GM23248 (cell line): ENCODE results near the gene FARP2. TPM values are rescaled to one million over a fixed set of nuclear protein-coding genes. Genes with fewer than 3 reads are reported as not detected.

Experiments
- DNase-seq: peaks from one replicate; pipeline ENCODE4 v3.0.0-alpha.2; 2015
- H2AFZ ChIP-seq: fragments of 200-600 bp; sonication (generic); 2 replicates; pipeline ENCODE4 v1.6.1; 2016; ENCODE audit warnings: antibody characterized with exemption
- H3F3A ChIP-seq: fragments of 200-600 bp; sonication (generic); 2 replicates; pipeline ENCODE4 v1.6.1; 2016; ENCODE audit warnings: mild to moderate bottlenecking, antibody characterized with exemption, mixed run types; ENCODE audit not compliant: insufficient read depth
- H3K27ac ChIP-seq: fragments of 200-600 bp; sonication (generic); 2 replicates; pipeline ENCODE4 v1.5.1; 2016; ENCODE audit warnings: mild to moderate bottlenecking
- H3K27me3 ChIP-seq: fragments of 200-600 bp; sonication (generic); replicated peaks from 2 replicates; pipeline ENCODE4 v1.6.1; 2016; ENCODE audit warnings: mild to moderate bottlenecking; ENCODE audit not compliant: insufficient read depth
- H3K36me3 ChIP-seq: fragments of 200-600 bp; sonication (generic); 2 replicates; pipeline ENCODE4 v1.6.1; 2016; ENCODE audit warnings: low read depth, mild to moderate bottlenecking
- H3K4me1 ChIP-seq: fragments of 200-600 bp; sonication (generic); 2 replicates; pipeline ENCODE4 v1.6.1; 2016; ENCODE audit warnings: mild to moderate bottlenecking; ENCODE audit not compliant: insufficient read depth
- H3K4me2 ChIP-seq: fragments of 200-600 bp; sonication (generic); one replicate; pipeline ENCODE4 v1.6.1; 2016; ENCODE audit warnings: mild to moderate bottlenecking; ENCODE audit not compliant: unreplicated experiment
- H3K4me3 ChIP-seq: fragments of 200-600 bp; sonication (generic); 2 replicates; pipeline ENCODE4 v1.5.1; 2016; ENCODE audit warnings: mild to moderate bottlenecking
- H3K79me2 ChIP-seq: fragments of 200-600 bp; sonication (generic); 2 replicates; pipeline ENCODE4 v1.6.1; 2016; ENCODE audit warnings: mild to moderate bottlenecking; ENCODE audit not compliant: insufficient read depth
- H3K9ac ChIP-seq: fragments of 200-600 bp; sonication (generic); 2 replicates; pipeline ENCODE4 v1.6.1; 2016; ENCODE audit warnings: mild to moderate bottlenecking
- H3K9me2 ChIP-seq: fragments of 200-600 bp; sonication (generic); 2 replicates; pipeline ENCODE4 v1.6.1; 2016; ENCODE audit warnings: mixed run types, mild to moderate bottlenecking, moderate library complexity; ENCODE audit not compliant: insufficient read depth
- H3K9me3 ChIP-seq: fragments of 200-600 bp; sonication (generic); one replicate; pipeline ENCODE4 v1.6.1; 2017; ENCODE audit warnings: low read depth
- H4K20me1 ChIP-seq: fragments of 200-600 bp; sonication (generic); 2 replicates; pipeline ENCODE4 v1.6.0; 2016; ENCODE audit not compliant: insufficient read depth
- EZH2 ChIP-seq: fragments of 200-600 bp; sonication (generic); IDR thresholded peaks from 2 replicates; pipeline ENCODE4 v1.6.1; 2018; ENCODE audit warnings: antibody characterized with exemption, mild to moderate bottlenecking; ENCODE audit not compliant: insufficient read depth, poor library complexity, severe bottlenecking
- EZH2phosphoT487 ChIP-seq: fragments of 200-600 bp; sonication (generic); IDR thresholded peaks from 2 replicates; pipeline ENCODE4 v1.6.1; 2018; ENCODE audit warnings: antibody characterized with exemption, moderate library complexity, mild to moderate bottlenecking, low read depth; ENCODE audit not compliant: insufficient read depth
- WGBS, 2 experiments: methylation state at CpG; one replicate each; pipeline ENCODE4 v1.1.6; 2015 to 2017; ENCODE audit warnings: low lambda C conversion rate in 2 of 2, low coverage in 1 of 2; ENCODE audit errors: missing lambda C conversion rate in 2 of 2; 5-methylcytosine and 5-hydroxymethylcytosine counted together
- in situ Hi-C: fragments of 300-500 bp; cut with MboI; formaldehyde crosslinking; loops from 2 replicates; pipeline ENCODE4 v1.15.0; 2020
- polyA plus RNA-seq: library from polyadenylated mRNA; unstranded; fragments of >200 nt; fragmentation: Nextera tagmentation; extraction: Ambion mirVana; gene quantifications from 2 replicates; pipeline ENCODE4 v1.2.1, GENCODE V29; 2016
- total RNA-seq: library from RNA; depleted of rRNA; stranded (reverse); fragments of >200 nt; shearing (Covaris generic); gene quantifications from 2 replicates; pipeline ENCODE4 v1.2.3, GENCODE V29; 2014

FARP2 gene
- total and polyA plus RNA-seq, 2 experiments from 2014 or later, result 30.9 to 39.0 TPM

DNA sequence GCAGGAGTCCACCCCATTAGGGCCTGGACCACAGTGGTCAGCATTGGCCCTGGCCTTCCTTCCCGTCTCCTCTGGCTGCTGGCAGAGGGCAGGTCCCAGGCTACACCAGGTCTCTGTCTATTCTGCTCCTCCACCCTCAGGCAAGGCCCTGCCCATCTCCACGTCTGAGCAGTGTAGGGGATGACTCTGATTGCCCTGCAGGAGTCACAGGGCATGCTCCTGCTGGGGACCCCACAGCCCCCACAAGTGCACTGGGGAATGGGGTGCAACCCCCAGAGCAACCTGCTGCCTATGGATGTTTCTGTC, 112.3 kb downstream of the FARP2 start:
- Histone ChIP-seq H3K27ac (no peak overlapping the region), H3K9ac (no peak overlapping the region), H3K4me1 (no peaks in the 10 kb centered on the region), H3K79me2 (no peaks in the 10 kb centered on the region), H4K20me1 (no peaks in the 10 kb centered on the region), H2AFZ (no peak overlapping the region), H3K4me2 (no peak overlapping the region), H3F3A (no peaks in the 10 kb centered on the region), H3K36me3 (no peaks in the 10 kb centered on the region), H3K4me3 (no peak overlapping the region), H3K27me3 (no peaks in the 10 kb centered on the region), H3K9me3 (no peaks in the 10 kb centered on the region), H3K9me2 (no peaks in the 10 kb centered on the region)
- 73 to 79% methylated on average over 2 of the region's 2 CpGs for WGBS, 2 experiments
- in situ Hi-C loops, result no loop called here
- no peak for TF ChIP-seq EZH2phosphoT487
- TF ChIP-seq EZH2, result no peak
- no peak for DNase-seq

- no peak overlapping the region for H3K27ac ChIP-seq
- H2AFZ ChIP-seq, result no peak overlapping the region
- H3K79me2 ChIP-seq, result no peaks in the 10 kb centered on the region
- no peaks in the 10 kb centered on the region for H4K20me1 ChIP-seq
- DNase-seq, result no peak
- H3K4me2 ChIP-seq, result no peak overlapping the region
- no peaks in the 10 kb centered on the region for H3K36me3 ChIP-seq
- no peaks in the 10 kb centered on the region for H3K27me3 ChIP-seq
- no peaks in the 10 kb centered on the region for H3K9me2 ChIP-seq
- H3F3A ChIP-seq, result no peaks in the 10 kb centered on the region
- WGBS, 2 experiments, result 85 to 89% methylated on average over 2 of the region's 2 CpGs
- no peak overlapping the region for H3K4me3 ChIP-seq
- H3K4me1 ChIP-seq, result no peaks in the 10 kb centered on the region
- H3K9me3 ChIP-seq, result no peaks in the 10 kb centered on the region
- no peak overlapping the region for H3K9ac ChIP-seq
- TF ChIP-seq EZH2 (no peak), EZH2phosphoT487 (no peak)
- in situ Hi-C loops, result no loop called here
Measured at GRCh38 chr2:241469746-241470145, 113.7 kb downstream of the FARP2 start.

- Histone ChIP-seq H3K9ac (no peak overlapping the region), H2AFZ (no peak overlapping the region), H3K79me2 (no peaks in the 10 kb centered on the region), H3F3A (no peaks in the 10 kb centered on the region), H4K20me1 (no peaks in the 10 kb centered on the region), H3K9me3 (no peaks in the 10 kb centered on the region), H3K4me1 (no peaks in the 10 kb centered on the region), H3K9me2 (no peaks in the 10 kb centered on the region), H3K27me3 (no peaks in the 10 kb centered on the region), H3K4me3 (no peak overlapping the region), H3K36me3 (no peaks in the 10 kb centered on the region), H3K27ac (no peak overlapping the region), H3K4me2 (no peak overlapping the region)
- in situ Hi-C loops, result no loop called here
- DNase-seq, result no peak
- WGBS, 2 experiments, result 90 to 100% methylated on average over 3 of the region's 3 CpGs
- TF ChIP-seq EZH2phosphoT487, result no peak
- no peak for TF ChIP-seq EZH2
Measured at GRCh38 chr2:241473399-241473798, 117.3 kb downstream of the FARP2 start.

- H3K4me2 ChIP-seq, result no peak overlapping the region
- no peak for DNase-seq
- H3K9ac ChIP-seq, result no peak overlapping the region
- no peaks in the 10 kb centered on the region for H3K27me3 ChIP-seq
- WGBS, 2 experiments, result 88 to 89% methylated on average over 3 of the region's 3 CpGs
- H3K9me2 ChIP-seq, result no peaks in the 10 kb centered on the region
- no peaks in the 10 kb centered on the region for H3K36me3 ChIP-seq
- no peaks in the 10 kb centered on the region for H3K79me2 ChIP-seq
- in situ Hi-C loops, result no loop called here
- no peak overlapping the region for H3K27ac ChIP-seq
- no peaks in the 10 kb centered on the region for H3K4me1 ChIP-seq
- H2AFZ ChIP-seq, result no peak overlapping the region
- TF ChIP-seq EZH2, result no peak
- TF ChIP-seq EZH2phosphoT487, result no peak
- no peaks in the 10 kb centered on the region for H3K9me3 ChIP-seq
- no peaks in the 10 kb centered on the region for H3F3A ChIP-seq
- H4K20me1 ChIP-seq, result no peaks in the 10 kb centered on the region
- H3K4me3 ChIP-seq, result no peak overlapping the region
Measured at GRCh38 chr2:241475267-241475666, 119.2 kb downstream of the FARP2 start.

- H3K9me2 ChIP-seq, result no peaks in the 10 kb centered on the region
- no peaks in the 10 kb centered on the region for H3K79me2 ChIP-seq
- no peak for TF ChIP-seq EZH2
- TF ChIP-seq EZH2phosphoT487, result no peak
- no peaks in the 10 kb centered on the region for H4K20me1 ChIP-seq
- H3K27me3 ChIP-seq, result no peaks in the 10 kb centered on the region
- H3F3A ChIP-seq, result no peaks in the 10 kb centered on the region
- no peak overlapping the region for H2AFZ ChIP-seq
- H3K4me2 ChIP-seq, result no peak overlapping the region
- 84 to 87% methylated on average over 8 of the region's 8 CpGs for WGBS, 2 experiments
- in situ Hi-C loops, result no loop called here
- no peaks in the 10 kb centered on the region for H3K36me3 ChIP-seq
- H3K4me3 ChIP-seq, result no peak overlapping the region
- H3K9ac ChIP-seq, result no peak overlapping the region
- no peaks in the 10 kb centered on the region for H3K9me3 ChIP-seq
- H3K27ac ChIP-seq, result no peak overlapping the region
- DNase-seq, result no peak
- H3K4me1 ChIP-seq, result no peaks in the 10 kb centered on the region
Measured at GRCh38 chr2:241478166-241478565, 122.1 kb downstream of the FARP2 start.
